DMS153 (cell line): ENCODE measurements around the gene TMEM116.
"Not testable (repeated sequence)": the region's sequence is repeated elsewhere in the genome, so short reads cannot be mapped to it uniquely, and the experiment has no call there.

Source experiments
- DNase-seq: peaks from one replicate; lab custom pipeline; 2025; lab: John Stamatoyannopoulos, UW

Gene TMEM116

DNA sequence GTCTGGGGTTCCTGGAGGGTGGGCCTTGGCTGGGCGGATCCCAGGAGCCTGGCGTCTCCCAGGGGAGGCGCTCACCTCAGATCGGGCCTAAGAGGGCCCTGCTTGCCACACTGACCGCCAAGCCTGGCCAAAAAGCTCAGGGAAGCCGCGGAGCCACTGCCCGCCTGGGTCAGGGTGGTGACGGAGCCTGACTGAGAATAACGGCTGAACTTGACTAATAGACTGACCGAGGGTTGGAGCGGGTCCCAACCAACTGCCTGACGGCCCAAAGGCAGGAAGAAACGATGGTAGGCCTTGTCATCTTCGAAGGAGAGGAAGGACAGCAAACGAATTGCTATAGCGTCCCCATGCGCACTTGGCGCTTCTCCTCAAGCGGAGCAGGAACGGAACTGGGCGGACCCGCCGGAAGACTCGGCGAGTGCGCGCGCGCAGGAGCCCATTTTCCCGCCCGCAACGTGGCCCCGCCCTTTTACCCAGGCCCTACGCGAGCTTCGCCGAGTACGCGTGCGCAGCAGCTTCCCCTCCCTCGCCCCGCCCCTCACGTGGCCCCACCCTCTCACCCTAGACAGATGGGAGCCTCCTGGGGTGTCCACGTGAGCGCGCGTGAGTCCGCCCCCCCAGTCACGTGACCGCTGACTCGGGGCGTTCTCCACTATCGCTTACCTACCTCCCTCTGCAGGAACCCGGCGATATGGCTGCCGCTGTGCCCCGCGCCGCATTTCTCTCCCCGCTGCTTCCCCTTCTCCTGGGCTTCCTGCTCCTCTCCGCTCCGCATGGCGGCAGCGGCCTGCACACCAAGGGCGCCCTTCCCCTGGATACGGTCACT is at the start of gene TMEM116, which contains the start of gene ERP29:
Gene TMEM116, minus strand, starts transcription at position 391 of the 826 bp plus-strand sequence. CDS start 7,895 bp downstream, outside the sequence.
Gene ERP29, plus strand, starts transcription at position 652 of the 826 bp plus-strand sequence. Its CDS starts 40 bp downstream, at position 692.
- peak; percentile 96 for DNase-seq

DNA sequence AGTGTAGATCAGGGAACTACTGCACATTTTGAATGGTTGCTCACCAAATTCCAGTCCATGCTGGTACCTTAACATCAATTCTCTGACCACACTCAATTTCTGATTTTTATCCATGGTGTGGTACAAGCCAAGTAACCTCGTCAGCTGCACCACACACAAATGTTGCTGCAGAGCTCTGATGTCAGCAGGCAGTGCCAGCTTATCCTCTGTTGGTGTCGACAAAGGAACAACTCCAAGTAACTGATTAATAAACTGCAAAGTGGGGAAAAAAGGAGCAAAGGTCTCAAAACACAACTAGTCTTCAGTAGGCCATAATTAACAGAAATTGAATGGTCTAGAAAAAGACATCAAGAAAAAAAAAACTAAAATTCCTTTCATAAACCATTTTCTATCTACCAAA is 48.2 kb upstream of the TMEM116 start:
- DNase-seq: no peak

DNA sequence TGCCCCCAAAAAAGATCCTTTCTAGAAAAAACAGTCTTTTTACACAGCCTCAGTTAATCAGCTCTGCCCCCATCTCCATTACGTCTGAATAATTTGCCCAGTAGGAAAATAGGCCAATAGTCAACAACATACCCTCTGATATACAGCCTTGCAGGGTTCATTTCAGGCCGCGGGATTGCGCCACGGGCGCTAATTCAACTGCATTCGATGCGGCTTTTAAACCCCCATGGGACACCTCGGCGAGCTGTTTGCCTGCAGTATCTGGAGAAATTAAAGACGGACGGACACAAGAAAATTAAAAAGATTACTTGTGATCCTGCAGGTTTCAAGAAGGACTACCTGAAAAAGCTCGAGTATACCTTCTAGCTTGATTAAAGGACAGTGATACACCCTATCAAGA is 36.4 kb upstream of the TMEM116 start:
- no peak for DNase-seq

DNA sequence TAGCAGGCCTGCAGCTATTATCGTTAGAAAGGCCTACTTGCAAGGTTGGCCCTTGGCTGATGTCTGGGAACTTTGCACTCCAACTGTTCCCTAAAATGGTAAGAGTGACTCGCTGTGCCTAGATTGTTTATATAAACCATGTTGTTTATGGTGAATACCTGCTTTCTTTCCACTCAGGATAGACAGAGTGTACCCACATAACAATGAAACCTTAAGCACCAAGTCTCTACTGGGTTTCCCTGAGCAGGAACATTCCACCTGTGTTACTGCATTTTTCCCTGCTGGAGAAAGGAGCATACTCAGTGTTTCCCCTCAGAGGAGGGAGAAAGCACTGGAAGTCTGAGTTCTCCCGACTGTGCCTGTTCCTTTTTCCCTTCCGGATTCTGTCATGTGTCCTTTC is 33.0 kb upstream of the TMEM116 start:
- no peak for DNase-seq

DNA sequence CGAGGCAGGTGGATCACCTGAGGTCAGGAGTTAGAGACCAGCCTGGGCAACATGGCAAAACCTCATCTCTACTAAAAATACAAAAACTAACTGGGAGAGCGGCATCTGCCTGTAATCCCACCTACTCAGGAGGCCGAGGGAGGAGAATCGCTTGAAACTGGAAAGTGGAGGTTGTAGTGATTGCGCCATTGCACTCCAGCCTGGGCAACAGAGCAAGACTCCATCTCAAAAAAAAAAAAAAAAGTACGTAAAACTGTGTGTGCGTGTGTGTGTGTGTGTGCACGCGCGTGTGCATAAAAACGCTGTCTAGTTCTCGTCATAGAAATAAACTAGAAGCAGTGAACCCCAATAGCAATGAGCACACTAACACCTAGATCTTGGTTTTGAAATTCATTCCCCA is 23.6 kb upstream of the TMEM116 start:
- not testable (repeated sequence) for DNase-seq

DNA sequence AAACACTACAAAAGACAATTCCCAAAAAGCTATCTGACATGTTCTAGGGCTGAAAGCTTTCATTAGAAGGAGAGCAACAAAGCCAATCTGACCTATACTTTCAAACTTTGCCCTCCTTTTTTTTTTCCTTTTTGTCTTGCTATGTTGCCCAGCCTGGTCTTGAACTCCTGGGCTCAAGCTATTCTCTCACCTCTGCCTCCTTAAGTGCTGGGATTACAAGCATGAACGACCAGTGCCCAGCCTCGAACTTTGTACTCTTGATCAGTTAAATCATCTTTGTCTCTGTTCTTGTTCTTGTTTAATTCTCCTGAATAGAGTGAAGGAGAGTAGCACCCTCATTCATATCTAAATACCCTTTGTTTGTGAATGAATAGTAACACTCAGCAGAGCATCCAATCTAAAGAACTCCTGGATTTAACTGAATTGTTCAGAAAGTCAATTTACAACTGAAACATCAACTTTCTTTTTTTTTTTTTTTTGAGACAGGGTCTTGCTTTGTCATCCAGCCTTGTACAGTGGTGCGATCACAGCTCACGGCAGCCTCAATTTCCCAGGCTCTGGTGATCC is 22.3 kb upstream of the TMEM116 start:
- no peak for DNase-seq

DNA sequence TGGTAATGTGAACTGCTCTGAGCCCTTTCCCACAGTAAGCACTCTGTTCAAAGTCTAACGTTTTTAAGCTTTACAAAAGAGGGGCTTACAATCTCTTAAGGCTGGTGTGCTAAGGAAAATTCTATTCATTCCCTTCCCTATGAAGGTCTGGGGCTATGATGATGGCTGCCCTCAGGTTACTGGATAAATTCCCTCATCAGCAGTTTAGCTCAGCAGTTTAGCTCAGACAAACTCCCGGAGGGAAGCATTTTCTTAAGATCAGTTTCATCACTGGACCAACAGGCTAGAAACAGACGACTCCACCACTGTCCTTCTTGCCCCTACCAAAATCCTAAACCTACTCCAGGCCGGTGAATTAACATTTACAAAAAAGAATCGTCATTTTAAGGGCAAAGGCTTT is 19.3 kb upstream of the TMEM116 start:
- no peak for DNase-seq

DNA sequence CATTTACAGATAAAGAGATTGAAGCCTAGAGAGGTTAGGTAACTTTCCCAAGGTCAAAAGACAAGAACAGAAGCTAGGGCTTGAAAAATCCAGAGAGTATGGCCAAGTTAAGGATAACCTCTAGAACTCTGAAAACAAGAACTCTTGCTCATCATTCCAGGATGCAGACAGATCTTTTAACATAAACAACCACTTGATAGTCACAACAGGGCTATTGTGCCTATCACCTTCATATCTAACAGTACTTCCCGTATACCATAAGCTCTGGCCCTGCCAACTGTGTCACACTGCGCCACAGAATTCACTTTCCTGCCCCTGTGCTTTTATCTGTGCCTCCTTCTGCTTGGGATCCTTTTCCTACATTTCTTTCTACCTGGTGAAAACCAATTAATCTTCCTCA is 18.5 kb upstream of the TMEM116 start:
- DNase-seq: no peak

DNA sequence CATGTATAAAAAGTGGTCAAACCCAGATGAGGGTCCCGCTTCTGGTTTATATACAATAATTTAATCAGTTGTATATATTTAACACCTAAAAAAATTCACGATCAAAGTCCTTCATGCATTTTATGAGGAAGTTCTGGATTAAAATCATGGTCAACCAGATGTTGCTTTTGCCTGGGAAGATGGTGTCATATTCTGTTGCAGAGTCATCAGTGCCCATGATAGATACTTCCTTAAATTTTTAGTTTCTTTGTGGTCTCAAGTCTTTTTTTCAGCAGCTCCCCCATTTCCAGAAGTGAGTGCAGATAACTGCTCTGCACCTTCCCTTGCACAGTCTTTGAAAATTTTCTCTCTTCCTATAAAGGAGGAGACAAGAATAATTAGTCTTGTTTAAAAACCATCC is 16.3 kb upstream of the TMEM116 start:
- DNase-seq: no peak

DNA sequence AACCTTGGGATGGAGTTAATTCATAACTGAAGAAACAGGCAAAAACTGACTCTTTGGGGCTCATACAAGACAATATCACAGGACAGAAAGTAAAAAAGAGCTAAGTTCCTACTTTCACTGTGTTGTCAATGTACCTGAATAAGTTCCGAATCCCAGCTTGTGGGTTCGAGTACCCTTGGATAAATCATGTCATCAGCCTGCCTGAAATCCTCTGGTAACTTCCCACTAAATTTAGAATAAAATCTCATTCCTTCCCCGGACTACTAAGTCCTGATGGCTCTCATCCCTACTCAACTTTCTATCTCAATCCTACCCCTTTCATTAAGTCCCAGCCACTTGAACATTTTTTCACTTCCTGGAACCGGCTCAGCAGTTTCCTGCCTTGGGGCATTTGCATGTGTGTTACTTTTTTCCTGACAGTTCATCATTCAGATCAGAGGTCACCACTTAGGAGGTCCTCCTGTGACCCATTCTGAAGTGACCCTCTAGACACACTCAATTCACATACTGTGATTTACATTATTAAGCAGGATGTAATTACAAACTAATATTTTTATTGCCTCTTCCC is 12.9 kb upstream of the TMEM116 start:
- DNase-seq: no peak

DNA sequence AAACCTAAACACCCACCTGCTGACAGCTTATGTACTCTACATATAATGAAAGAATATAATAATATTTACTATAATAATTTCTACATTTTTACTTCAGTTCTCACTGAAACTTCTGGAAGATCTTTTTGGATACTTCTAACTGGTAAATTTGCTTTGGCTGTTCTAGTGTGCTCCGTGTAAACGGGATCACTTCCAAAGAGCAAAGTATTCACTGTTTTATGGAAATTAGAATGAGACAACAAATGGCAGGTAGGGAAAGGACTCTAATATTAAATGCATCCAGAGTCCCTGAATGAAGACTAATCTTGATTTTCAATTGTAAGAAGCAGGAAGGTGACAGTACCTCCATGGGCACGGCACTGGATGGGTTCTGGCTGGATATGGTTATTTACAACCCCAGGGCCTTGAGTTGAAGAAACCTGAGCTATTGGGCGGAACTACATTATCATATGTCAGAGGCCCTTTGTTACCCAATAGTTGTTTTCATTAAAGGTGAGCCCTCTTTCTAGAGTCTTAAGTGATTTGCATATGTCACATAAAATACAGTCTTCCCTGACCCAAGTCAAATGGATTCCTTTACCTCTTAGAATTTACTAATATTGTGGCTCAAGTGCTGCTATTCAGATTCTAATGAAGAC is 10.9 kb upstream of the TMEM116 start:
- no peak for DNase-seq

DNA sequence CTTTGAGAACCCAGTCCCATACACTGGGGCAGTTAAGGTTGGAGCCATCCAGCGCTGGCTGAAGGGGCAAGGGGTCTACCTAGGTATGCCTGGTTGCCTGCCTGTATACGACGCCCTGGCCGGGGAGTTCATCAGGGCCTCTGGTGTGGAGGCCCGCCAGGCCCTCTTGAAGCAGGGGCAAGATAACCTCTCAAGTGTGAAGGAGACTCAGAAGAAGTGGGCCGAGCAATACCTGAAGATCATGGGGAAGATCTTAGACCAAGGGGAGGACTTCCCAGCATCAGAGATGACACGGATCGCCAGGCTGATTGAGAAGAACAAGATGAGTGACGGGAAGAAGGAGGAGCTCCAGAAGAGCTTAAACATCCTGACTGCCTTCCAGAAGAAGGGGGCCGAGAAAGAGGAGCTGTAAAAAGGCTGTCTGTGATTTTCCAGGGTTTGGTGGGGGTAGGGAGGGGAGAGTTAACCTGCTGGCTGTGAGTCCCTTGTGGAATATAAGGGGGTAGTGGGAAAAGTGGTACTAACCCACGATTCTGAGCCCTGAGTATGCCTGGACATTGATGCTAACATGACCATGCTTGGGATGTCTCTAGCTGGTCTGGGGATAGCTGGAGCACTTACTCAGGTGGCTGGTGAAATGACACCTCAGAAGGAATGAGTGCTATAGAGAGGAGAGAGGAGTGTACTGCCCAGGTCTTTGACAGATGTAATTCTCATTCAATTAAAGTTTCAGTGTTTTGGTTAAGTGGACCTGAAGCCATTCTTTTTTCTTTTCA is 9.5 kb upstream of the TMEM116 start:
- DNase-seq: no peak

DNA sequence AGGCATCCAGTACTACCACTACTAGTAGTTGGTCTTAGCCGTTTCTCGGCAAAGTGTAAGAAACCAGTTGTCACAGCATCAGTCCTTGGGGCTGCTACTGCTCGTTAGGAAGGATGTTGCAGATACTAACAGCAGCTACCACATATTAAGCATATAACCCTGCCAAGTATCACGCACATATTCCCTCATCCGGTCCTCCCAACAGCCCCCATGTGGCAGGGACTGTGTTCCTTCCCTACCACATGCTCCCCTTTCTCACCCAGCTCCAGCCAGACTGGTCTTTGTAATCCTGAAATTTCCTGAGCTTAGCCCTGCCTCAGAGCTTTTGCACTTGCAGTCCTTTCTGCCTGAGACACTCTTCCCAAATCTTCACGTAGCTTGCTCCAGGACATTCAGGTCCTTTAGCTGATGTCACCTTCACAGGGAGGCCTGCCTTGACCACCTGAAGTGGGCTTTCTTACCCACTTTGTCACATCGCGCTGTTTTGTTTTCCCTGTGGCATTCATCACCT is 8.0 kb upstream of the TMEM116 start:
- DNase-seq: no peak

DNA sequence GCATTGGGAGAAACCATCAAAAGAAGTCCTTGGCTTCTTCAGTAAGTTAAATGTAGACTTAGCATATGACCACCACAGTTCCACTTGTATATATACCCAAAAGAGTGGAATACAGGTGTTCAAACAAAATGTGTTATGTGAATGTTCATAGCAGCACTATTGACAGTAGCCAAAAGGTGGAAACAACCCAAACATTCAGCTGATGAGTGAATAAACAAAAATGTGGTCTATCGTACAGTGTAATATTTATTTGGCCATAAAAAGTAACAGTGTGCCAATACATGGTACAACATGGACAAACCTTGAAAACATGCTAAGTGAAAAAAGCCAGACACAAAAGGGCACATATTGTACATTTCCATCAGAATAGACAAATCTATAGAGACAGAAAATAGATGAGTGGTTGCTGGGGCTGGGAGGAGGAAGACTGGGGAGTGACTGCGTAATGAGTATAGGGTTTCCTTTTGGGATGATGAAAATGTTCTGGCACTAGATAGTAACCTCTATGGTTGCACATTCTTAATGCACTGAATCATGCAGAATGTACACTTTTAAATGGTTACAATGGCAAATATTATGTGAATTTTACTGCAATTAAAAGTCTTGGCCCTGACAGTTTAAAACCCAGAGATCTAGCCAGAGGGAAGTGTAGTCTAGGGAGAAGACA is 5.7 kb upstream of the TMEM116 start:
- DNase-seq: no peak

DNA sequence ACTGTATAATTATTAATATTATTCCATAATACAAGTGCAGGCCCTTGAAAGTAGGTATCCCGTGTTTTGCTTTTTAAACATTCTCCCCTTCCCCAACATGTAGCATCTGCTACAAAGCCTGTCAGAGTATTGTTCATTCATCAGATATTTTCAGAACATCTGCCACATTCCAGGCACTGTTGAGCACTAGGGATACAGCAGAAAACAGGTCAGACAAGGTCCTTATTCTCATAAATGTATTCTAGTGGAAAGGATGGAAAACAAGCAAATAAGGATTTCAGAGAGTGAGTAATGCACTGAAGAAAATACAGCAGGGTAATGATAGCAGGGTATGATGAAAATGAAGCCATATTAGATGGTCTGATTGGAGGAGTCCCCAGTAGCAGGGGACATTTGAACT is 4.1 kb upstream of the TMEM116 start:
- no peak for DNase-seq

DNA sequence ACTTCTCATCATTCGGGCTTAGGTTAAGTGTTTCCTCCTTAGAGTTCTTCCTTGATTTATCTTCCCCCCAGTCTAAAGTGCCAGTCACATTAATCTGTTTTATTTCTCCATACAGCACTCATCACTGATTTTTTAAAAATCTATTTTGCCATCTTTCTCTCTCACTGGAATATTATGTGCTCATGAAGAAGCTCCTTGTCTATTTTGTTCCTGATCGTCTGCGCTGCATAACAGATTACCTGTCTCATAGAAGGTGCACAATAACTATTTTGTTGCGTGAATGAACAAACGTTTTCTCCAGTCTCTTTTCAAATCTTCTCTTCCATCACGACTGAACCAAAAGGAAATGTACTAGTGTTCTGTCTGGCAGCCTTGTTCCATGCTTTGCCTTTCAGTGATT is 3.0 kb upstream of the TMEM116 start:
- DNase-seq: no peak

DNA sequence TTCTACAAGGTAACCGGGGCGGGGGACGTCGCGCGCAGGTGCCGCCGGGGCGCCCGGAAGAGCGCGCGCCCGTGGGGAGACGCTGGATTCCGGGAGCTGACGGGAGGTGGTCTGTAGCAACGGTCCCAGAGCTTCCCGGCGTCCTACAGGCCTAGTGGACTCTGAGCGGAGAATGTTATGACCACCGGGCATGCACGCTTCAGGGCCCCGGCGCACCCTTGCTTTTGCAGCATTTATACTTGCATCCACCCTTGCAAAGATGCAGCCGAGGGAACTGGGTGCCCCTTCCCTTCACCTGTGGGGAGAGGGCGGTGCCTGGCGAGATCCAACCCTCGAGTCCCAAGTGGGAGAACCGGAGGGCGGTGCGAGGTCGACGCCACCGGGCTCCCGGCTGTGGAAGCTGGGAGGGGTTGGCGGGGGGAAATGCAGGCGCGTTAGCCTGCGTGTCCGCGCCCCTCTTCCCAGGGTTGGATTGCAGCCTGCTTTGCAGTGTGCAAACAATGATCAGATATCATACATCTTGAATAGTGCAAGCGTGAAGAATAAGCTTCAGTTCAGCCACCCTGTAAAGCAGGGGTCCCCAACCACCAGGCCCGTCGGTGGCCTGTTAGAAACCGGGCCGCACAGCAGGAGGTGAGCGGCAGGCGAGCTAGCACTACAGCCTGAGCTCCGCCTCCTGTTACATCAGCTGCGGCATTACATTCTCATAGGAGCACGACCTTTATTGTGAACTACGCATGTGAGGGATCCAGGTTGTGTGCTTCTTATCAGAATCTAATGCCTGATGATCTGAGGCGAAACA is 837 bp upstream of the TMEM116 start:
- DNase-seq: peak; percentile 77

DNA sequence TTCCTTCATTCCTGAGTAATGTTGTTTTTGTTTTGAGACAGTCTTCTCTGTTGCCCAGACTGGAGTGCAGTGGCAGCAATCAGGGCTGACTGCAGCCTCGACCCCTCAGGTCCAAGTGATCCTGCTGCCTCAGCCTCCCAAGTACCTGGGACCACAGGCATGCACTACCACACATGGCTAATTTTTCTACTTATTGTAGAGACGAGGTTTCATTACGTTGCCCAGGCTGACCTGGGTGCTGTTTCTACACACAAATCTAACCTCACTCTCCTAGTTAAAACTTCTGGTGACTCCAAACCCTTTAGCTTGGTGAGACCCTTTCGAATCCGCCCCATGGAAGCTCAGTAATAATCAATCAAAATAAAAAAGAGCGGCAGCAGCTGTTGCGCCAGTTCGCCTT is 1.3 kb downstream of the TMEM116 start:
- no peak for DNase-seq

DNA sequence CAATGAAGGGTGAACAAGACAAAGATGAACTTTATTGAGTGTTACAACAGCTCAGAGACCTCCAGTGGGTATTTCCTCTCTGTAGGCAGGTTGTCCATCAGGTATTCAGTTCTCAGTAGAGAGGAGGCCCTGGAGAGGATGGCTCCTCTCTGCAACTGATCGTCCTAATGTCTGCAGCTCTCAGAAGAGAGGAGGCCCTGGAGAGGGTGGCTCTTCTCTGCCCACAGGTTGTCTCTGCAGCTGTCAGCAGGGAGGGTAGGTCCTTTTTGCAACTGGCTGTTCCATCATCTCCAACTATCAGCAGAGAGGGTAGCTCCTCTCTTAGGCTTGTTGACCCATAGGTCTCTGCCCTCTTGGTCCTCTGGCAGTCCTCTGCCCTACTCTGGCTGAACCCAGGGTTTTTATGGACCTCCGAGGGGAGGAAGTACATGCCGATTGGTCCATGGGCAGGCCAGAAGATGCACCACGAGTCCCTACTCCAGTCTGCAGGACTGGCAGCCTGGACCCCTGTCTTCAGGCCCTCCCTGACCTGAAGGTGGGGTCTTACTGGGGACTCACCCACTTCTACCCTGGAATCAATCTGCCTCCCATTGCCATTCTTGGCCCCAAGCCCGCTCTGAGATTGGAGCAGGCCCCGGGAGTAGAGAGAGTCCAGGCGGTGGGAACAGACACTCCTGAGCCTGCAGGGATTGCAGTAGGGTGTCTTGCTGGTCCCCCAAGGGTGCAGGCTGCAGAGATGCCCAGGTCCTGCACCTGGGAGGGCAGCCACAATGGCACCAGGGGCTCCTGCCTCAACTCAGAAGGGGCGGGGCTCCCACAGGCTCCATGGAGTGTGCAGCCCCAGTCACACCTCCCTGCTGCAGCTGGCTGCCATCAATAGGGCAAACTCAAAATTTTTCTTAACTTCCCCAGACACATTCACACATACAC is 2.3 kb downstream of the TMEM116 start:
- no peak for DNase-seq
